Frontal cortex (tissue), 1 donor: ENCODE data around the gene KLHL3. TPM values are rescaled to one million over a fixed set of nuclear protein-coding genes. Genes with fewer than 3 reads are reported as not detected.

ENCODE experiments used
- small RNA-seq: library from RNA; depleted of rRNA; stranded (forward); fragments of <200 nt; gene quantifications from one replicate; pipeline ENCODE3, GENCODE V24; 2014
- total RNA-seq: library from RNA; depleted of rRNA; stranded (reverse); fragments of >200 nt; gene quantifications from one replicate; pipeline ENCODE4 v1.2.3, GENCODE V29; 2014

Gene KLHL3
- total RNA-seq, 1 donor from 2014 or later: 13.0 TPM

Small RNA genes within 50 kb of the gene (small RNA-seq; reads per million reads assigned to genes)
- 30.2 reads per million, percentile 97 among the genes with 10 or more reads in this experiment for gene MIR874

Other genes with a start within 250 kb of the KLHL3 start
- gene SPOCK1, start 236.8 kb downstream of the KLHL3 start, total RNA-seq: 37.9 TPM
- gene HNRNPA0, start 18.3 kb upstream of the KLHL3 start, total RNA-seq: 57.9 TPM
- gene MYOT, start 131.8 kb upstream of the KLHL3 start, total RNA-seq: not detected
- not detected for gene PKD2L2, start 153.4 kb upstream of the KLHL3 start, total RNA-seq